ENCODE measurements around the gene AHCYL2.
"Not testable (repeated sequence)": the region's sequence is repeated elsewhere in the genome, so short reads cannot be mapped to it uniquely, and the experiment has no call there.

The AHCYL2 gene

GRCh38 chr7:129359176-129359575 lies 134.3 kb downstream of the AHCYL2 start:
- no peak for DNase-seq

GRCh38 chr7:129359638-129360037 lies 134.8 kb downstream of the AHCYL2 start:
- no peak for DNase-seq

- no peak for DNase-seq
Observed at GRCh38 chr7:129361771-129362170, 136.9 kb downstream of the AHCYL2 start.

- no peak for DNase-seq
Observed at GRCh38 chr7:129362496-129362895, 137.7 kb downstream of the AHCYL2 start.

- no peak for DNase-seq
Observed at GRCh38 chr7:129367349-129367699, 142.5 kb downstream of the AHCYL2 start.

- DNase-seq = peak; percentile 49 to 78
Observed at GRCh38 chr7:129367700-129368388, 143.0 kb downstream of the AHCYL2 start.

- no peak for DNase-seq
Observed at GRCh38 chr7:129368389-129368986, 143.7 kb downstream of the AHCYL2 start.

- DNase-seq = not testable (repeated sequence)
Observed at GRCh38 chr7:129369447-129369846, 144.6 kb downstream of the AHCYL2 start.

- DNase-seq = no peak
Observed at GRCh38 chr7:129370812-129371211, 146.0 kb downstream of the AHCYL2 start.

- DNase-seq = no peak
Observed at GRCh38 chr7:129371487-129371886, 146.7 kb downstream of the AHCYL2 start.

- DNase-seq = no peak
Observed at GRCh38 chr7:129373651-129374428, 149.0 kb downstream of the AHCYL2 start.

- DNase-seq = no peak
Observed at GRCh38 chr7:129375141-129375938, 150.5 kb downstream of the AHCYL2 start.

GRCh38 chr7:129376076-129376777 lies 151.4 kb downstream of the AHCYL2 start:
- peak in 1 of 2 experiments; percentile 40 for DNase-seq

- DNase-seq = peak; percentile 73 to 83
Observed at GRCh38 chr7:129376778-129377700, 152.2 kb downstream of the AHCYL2 start.

- no peak for DNase-seq
Observed at GRCh38 chr7:129381710-129382484, 157.1 kb downstream of the AHCYL2 start.

- no peak for DNase-seq
Observed at GRCh38 chr7:129383542-129384132, 158.8 kb downstream of the AHCYL2 start.

- DNase-seq = no peak
Observed at GRCh38 chr7:129385116-129385515, 160.3 kb downstream of the AHCYL2 start.

- no peak for DNase-seq
Observed at GRCh38 chr7:129385598-129385997, 160.8 kb downstream of the AHCYL2 start.

- no peak for DNase-seq
Observed at GRCh38 chr7:129386506-129386905, 161.7 kb downstream of the AHCYL2 start.

GRCh38 chr7:129387537-129387936 lies 162.7 kb downstream of the AHCYL2 start:
- no peak for DNase-seq
